ENCODE results near the gene TAOK1.

DNA sequence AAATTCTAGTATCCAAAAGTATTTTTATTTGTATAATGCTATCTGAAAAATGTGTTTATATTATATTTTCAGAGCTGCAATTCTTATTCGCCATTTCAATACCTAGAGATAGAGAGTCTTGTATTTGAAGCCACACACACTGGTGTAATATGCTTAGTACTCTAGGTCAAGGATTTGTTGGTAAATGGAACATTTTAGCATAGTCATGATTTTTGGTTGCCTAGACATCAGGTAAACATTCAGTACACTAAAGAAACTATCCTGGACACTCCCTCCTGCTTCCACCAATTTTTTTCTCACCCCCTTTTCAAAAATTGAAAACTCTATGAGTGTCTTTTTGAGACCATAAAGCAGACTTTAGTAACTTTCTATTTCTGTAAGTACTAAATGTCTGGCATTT lies 155.9 kb downstream of the TAOK1 start:
- TF ChIP-seq, protein P1, sequence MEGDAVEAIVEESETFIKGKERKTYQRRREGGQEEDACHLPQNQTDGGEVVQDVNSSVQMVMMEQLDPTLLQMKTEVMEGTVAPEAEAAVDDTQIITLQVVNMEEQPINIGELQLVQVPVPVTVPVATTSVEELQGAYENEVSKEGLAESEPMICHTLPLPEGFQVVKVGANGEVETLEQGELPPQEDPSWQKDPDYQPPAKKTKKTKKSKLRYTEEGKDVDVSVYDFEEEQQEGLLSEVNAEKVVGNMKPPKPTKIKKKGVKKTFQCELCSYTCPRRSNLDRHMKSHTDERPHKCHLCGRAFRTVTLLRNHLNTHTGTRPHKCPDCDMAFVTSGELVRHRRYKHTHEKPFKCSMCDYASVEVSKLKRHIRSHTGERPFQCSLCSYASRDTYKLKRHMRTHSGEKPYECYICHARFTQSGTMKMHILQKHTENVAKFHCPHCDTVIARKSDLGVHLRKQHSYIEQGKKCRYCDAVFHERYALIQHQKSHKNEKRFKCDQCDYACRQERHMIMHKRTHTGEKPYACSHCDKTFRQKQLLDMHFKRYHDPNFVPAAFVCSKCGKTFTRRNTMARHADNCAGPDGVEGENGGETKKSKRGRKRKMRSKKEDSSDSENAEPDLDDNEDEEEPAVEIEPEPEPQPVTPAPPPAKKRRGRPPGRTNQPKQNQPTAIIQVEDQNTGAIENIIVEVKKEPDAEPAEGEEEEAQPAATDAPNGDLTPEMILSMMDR (IDR thresholded peaks at IDR 0.05; ENCODE audit: low read depth, low read length, missing input control), result no peak
- TF ChIP-seq SP1 (IDR thresholded peaks at IDR 0.05), result no peak
- TF ChIP-seq, protein P2, sequence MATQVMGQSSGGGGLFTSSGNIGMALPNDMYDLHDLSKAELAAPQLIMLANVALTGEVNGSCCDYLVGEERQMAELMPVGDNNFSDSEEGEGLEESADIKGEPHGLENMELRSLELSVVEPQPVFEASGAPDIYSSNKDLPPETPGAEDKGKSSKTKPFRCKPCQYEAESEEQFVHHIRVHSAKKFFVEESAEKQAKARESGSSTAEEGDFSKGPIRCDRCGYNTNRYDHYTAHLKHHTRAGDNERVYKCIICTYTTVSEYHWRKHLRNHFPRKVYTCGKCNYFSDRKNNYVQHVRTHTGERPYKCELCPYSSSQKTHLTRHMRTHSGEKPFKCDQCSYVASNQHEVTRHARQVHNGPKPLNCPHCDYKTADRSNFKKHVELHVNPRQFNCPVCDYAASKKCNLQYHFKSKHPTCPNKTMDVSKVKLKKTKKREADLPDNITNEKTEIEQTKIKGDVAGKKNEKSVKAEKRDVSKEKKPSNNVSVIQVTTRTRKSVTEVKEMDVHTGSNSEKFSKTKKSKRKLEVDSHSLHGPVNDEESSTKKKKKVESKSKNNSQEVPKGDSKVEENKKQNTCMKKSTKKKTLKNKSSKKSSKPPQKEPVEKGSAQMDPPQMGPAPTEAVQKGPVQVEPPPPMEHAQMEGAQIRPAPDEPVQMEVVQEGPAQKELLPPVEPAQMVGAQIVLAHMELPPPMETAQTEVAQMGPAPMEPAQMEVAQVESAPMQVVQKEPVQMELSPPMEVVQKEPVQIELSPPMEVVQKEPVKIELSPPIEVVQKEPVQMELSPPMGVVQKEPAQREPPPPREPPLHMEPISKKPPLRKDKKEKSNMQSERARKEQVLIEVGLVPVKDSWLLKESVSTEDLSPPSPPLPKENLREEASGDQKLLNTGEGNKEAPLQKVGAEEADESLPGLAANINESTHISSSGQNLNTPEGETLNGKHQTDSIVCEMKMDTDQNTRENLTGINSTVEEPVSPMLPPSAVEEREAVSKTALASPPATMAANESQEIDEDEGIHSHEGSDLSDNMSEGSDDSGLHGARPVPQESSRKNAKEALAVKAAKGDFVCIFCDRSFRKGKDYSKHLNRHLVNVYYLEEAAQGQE (IDR thresholded peaks at IDR 0.05), result no peak
- TF ChIP-seq, protein P3, sequence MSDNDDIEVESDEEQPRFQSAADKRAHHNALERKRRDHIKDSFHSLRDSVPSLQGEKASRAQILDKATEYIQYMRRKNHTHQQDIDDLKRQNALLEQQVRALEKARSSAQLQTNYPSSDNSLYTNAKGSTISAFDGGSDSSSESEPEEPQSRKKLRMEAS (IDR thresholded peaks at IDR 0.05), result no peak
- TF ChIP-seq, protein P4, sequence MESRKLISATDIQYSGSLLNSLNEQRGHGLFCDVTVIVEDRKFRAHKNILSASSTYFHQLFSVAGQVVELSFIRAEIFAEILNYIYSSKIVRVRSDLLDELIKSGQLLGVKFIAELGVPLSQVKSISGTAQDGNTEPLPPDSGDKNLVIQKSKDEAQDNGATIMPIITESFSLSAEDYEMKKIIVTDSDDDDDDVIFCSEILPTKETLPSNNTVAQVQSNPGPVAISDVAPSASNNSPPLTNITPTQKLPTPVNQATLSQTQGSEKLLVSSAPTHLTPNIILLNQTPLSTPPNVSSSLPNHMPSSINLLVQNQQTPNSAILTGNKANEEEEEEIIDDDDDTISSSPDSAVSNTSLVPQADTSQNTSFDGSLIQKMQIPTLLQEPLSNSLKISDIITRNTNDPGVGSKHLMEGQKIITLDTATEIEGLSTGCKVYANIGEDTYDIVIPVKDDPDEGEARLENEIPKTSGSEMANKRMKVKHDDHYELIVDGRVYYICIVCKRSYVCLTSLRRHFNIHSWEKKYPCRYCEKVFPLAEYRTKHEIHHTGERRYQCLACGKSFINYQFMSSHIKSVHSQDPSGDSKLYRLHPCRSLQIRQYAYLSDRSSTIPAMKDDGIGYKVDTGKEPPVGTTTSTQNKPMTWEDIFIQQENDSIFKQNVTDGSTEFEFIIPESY (IDR thresholded peaks at IDR 0.05), result no peak
- no peak for TF ChIP-seq TAF1 (conservative IDR thresholded peaks at IDR 0.05)

Measured in liver (tissue), 3 donors.